SJSA1 (cell line): ENCODE measurements around the gene REV3L. TPM values are rescaled to one million over a fixed set of nuclear protein-coding genes. Genes with fewer than 3 reads are reported as not detected.
A peak's percentile ranks its signal among the peaks of the same experiment; 100 is the strongest.

ENCODE experiments used
- DNase-seq, 2 experiments: peaks; one replicate each; pipeline ENCODE4 v3.0.0-alpha.2; 2015 to 2020; ENCODE audit warnings: low spot score in 2 of 2, low read depth in 1 of 2
- H3K27ac ChIP-seq: fragments of 250-450 bp; sonication (Bioruptor Pico); 2 replicates; pipeline ENCODE4 v1.5.1; 2020; ENCODE audit warnings: mild to moderate bottlenecking, moderate library complexity
- H3K27me3 ChIP-seq: fragments of 250-450 bp; sonication (Bioruptor Pico); replicated peaks from 2 replicates; pipeline ENCODE4 v1.5.1; 2020; ENCODE audit warnings: mild to moderate bottlenecking, moderate library complexity
- H3K36me3 ChIP-seq: fragments of 250-450 bp; sonication (Bioruptor Pico); 2 replicates; pipeline ENCODE4 v1.5.1; 2020; ENCODE audit warnings: mild to moderate bottlenecking
- H3K4me1 ChIP-seq: fragments of 250-450 bp; sonication (Bioruptor Pico); replicated peaks from 2 replicates; pipeline ENCODE4 v1.6.1; 2021; ENCODE audit warnings: mild to moderate bottlenecking
- H3K4me3 ChIP-seq: fragments of 250-450 bp; sonication (Bioruptor Pico); 2 replicates; pipeline ENCODE4 v1.5.1; 2020; ENCODE audit warnings: mild to moderate bottlenecking
- H3K9me3 ChIP-seq: fragments of 250-450 bp; sonication (Bioruptor Pico); replicated peaks from 2 replicates; pipeline ENCODE4 v1.5.1; 2020; ENCODE audit warnings: mild to moderate bottlenecking
- total RNA-seq: library from RNA; depleted of rRNA; stranded (reverse); fragments of >200 nt; shearing (Covaris generic); gene quantifications from 2 replicates; pipeline ENCODE4 v1.2.3, GENCODE V29; 2014

REV3L gene
- total RNA-seq, 1 experiment from 2014 or later, result 54.5 TPM

- Histone ChIP-seq H3K27ac (no peak overlapping the region), H3K4me1 (0 out of 2 replicates have a peak, but pooled peaks cover 2% of the 10 kb centered on the region), H3K4me3 (no peak overlapping the region), H3K36me3 (peaks cover 5% of the 10 kb centered on the region; the same call in 1 of the 2 replicates), H3K27me3 (no peaks in the 10 kb centered on the region), H3K9me3 (no peaks in the 10 kb centered on the region)
- DNase-seq, result no peak
Observed at GRCh38 chr6:111445861-111446267, 37.2 kb downstream of the REV3L start.

GRCh38 chr6:111444794-111445193, 38.2 kb downstream of the REV3L start:
- Histone ChIP-seq H3K36me3 (peaks cover 5% of the 10 kb centered on the region; the same call in 1 of the 2 replicates), H3K9me3 (no peaks in the 10 kb centered on the region), H3K27ac (no peak overlapping the region), H3K27me3 (no peaks in the 10 kb centered on the region), H3K4me1 (0 out of 2 replicates have a peak, but pooled peaks cover 2% of the 10 kb centered on the region), H3K4me3 (no peak overlapping the region)
- DNase-seq, result no peak

- DNase-seq, result no peak
- Histone ChIP-seq H3K4me1 (0 out of 2 replicates have a peak, but pooled peaks cover 2% of the 10 kb centered on the region), H3K36me3 (no peaks in the 10 kb centered on the region; the same call in 1 of the 2 replicates), H3K27me3 (no peaks in the 10 kb centered on the region), H3K9me3 (no peaks in the 10 kb centered on the region), H3K27ac (no peak overlapping the region), H3K4me3 (no peak overlapping the region)
Observed at GRCh38 chr6:111441678-111442243, 41.3 kb downstream of the REV3L start.

- Histone ChIP-seq H3K9me3 (no peaks in the 10 kb centered on the region), H3K4me1 (no peaks in the 10 kb centered on the region), H3K36me3 (peaks cover 4% of the 10 kb centered on the region), H3K27me3 (no peaks in the 10 kb centered on the region), H3K4me3 (no peak overlapping the region), H3K27ac (no peak overlapping the region)
- no peak for DNase-seq
Observed at GRCh38 chr6:111439171-111439570, 43.8 kb downstream of the REV3L start.

GRCh38 chr6:111437573-111437972, 45.4 kb downstream of the REV3L start:
- no peak for DNase-seq
- H3K4me1 ChIP-seq, result no peaks in the 10 kb centered on the region
- no peaks in the 10 kb centered on the region for H3K27me3 ChIP-seq
- H3K9me3 ChIP-seq, result no peaks in the 10 kb centered on the region
- H3K4me3 ChIP-seq, result no peak overlapping the region
- H3K27ac ChIP-seq, result no peak overlapping the region
- H3K36me3 ChIP-seq, result peaks cover 4% of the 10 kb centered on the region

- H3K27ac ChIP-seq, result no peak overlapping the region
- DNase-seq, result no peak
- H3K4me3 ChIP-seq, result no peak overlapping the region
- H3K36me3 ChIP-seq, result peaks cover 17% of the 10 kb centered on the region
- H3K27me3 ChIP-seq, result no peaks in the 10 kb centered on the region
- H3K4me1 ChIP-seq, result peaks cover 3% of the 10 kb centered on the region
- no peaks in the 10 kb centered on the region for H3K9me3 ChIP-seq
Observed at GRCh38 chr6:111432511-111432910, 50.5 kb downstream of the REV3L start.

GRCh38 chr6:111430605-111431376, 52.2 kb downstream of the REV3L start:
- Histone ChIP-seq H3K4me1 (peaks cover 16% of the 10 kb centered on the region), H3K27me3 (no peaks in the 10 kb centered on the region), H3K9me3 (no peaks in the 10 kb centered on the region), H3K36me3 (peaks cover 14% of the 10 kb centered on the region; the same call in 1 of the 2 replicates), H3K4me3 (no peak overlapping the region), H3K27ac (no peak overlapping the region)
- no peak for DNase-seq

- H3K4me1 ChIP-seq, result peaks cover 19% of the 10 kb centered on the region
- H3K36me3 ChIP-seq, result peaks cover 14% of the 10 kb centered on the region; the same call in 1 of the 2 replicates
- no peaks in the 10 kb centered on the region for H3K9me3 ChIP-seq
- H3K27ac ChIP-seq, result no peak overlapping the region
- H3K4me3 ChIP-seq, result no peak overlapping the region
- no peaks in the 10 kb centered on the region for H3K27me3 ChIP-seq
- DNase-seq, result no peak
Observed at GRCh38 chr6:111429571-111429970, 53.4 kb downstream of the REV3L start.

GRCh38 chr6:111428811-111429210, 54.2 kb downstream of the REV3L start:
- no peak for DNase-seq
- Histone ChIP-seq H3K27ac (no peak overlapping the region), H3K4me1 (peaks cover 23% of the 10 kb centered on the region), H3K36me3 (peaks cover 14% of the 10 kb centered on the region; the same call in 1 of the 2 replicates), H3K9me3 (no peaks in the 10 kb centered on the region), H3K4me3 (no peak overlapping the region), H3K27me3 (no peaks in the 10 kb centered on the region)

GRCh38 chr6:111427341-111428116, 55.5 kb downstream of the REV3L start:
- Histone ChIP-seq H3K9me3 (no peaks in the 10 kb centered on the region), H3K4me3 (no peak overlapping the region), H3K27ac (no peak overlapping the region; the same call in 1 of the 2 replicates)

GRCh38 chr6:111423960-111424846, 58.8 kb downstream of the REV3L start:
- Histone ChIP-seq H3K27me3 (no peaks in the 10 kb centered on the region), H3K4me1 (peaks cover 34% of the 10 kb centered on the region), H3K36me3 (peaks cover 8% of the 10 kb centered on the region), H3K4me3 (no peak overlapping the region), H3K9me3 (no peaks in the 10 kb centered on the region), H3K27ac (no peak overlapping the region)
- no peak for DNase-seq

More at GRCh38 chr6:111427341-111428116, 55.5 kb downstream of the REV3L start:
- peak; percentile 48 to 64 for DNase-seq
- Histone ChIP-seq H3K36me3 (peaks cover 14% of the 10 kb centered on the region; the same call in 1 of the 2 replicates), H3K4me1 (peaks cover 30% of the 10 kb centered on the region), H3K27me3 (no peaks in the 10 kb centered on the region)

- H3K36me3 ChIP-seq, result peaks cover 5% of the 10 kb centered on the region; the same call in 1 of the 2 replicates
- H3K27ac ChIP-seq, result no peak overlapping the region
- H3K9me3 ChIP-seq, result no peaks in the 10 kb centered on the region
- no peak overlapping the region for H3K4me3 ChIP-seq
- DNase-seq, result no peak
- H3K27me3 ChIP-seq, result no peaks in the 10 kb centered on the region
- peaks cover 41% of the 10 kb centered on the region for H3K4me1 ChIP-seq
Observed at GRCh38 chr6:111423055-111423633, 59.9 kb downstream of the REV3L start.
